Endothelial cell of umbilical vein (primary cell): Measurements from ENCODE around the gene ZNF319. TPM values are rescaled to one million over a fixed set of nuclear protein-coding genes. Genes with fewer than 3 reads are reported as not detected.
A peak's percentile ranks its signal among the peaks of the same experiment; 100 is the strongest.

Source experiments
- BruUV-seq: library from RNA; stranded (reverse); fragments of 400-500 nt; replicated peaks from 2 replicates; lab custom pipeline; 2021; lab: Mats Ljungman, UMichigan
- CTCF ChIA-PET: fragments of 300-600, 350-600 bp; sonication (Branson Sonifier 250); formaldehyde crosslinking; loops from one replicate; lab custom pipeline; 2021; ENCODE audit warnings: antibody characterized with exemption, inconsistent platforms; lab: Charles Lee
- POLR2A ChIA-PET: fragments of 300-600, 350-600 bp; sonication (Branson Sonifier 250); formaldehyde crosslinking; loops from one replicate; lab custom pipeline; 2021; ENCODE audit warnings: antibody characterized with exemption, inconsistent platforms; lab: Charles Lee
- DNase-seq: peaks from one replicate; pipeline ENCODE4 v3.0.0-alpha.2; 2011; ENCODE audit warnings: low read depth, low spot score
- FAIRE-seq: peaks from 2 replicates; lab custom pipeline; 2011; peaks lifted over from hg19 to GRCh38; lab: Jason Lieb, UNC
- H2AFZ ChIP-seq: 2 replicates; pipeline ENCODE4 v1.6.0; 2012; ENCODE audit warnings: low read depth, low read length, control low read depth, inconsistent platforms
- H3K27ac ChIP-seq: 2 replicates; pipeline ENCODE4 v1.5.1; 2011; ENCODE audit warnings: low read depth, mild to moderate bottlenecking, control low read depth, low read length, moderate library complexity; ENCODE audit not compliant: insufficient read depth
- H3K27me3 ChIP-seq, 2 experiments: 2 replicates each; pipeline versions ENCODE4 v1.6.0 to v1.6.1; 2011; ENCODE audit warnings: low read length in 2 of 2, mixed read lengths in 1 of 2; ENCODE audit not compliant: control insufficient read depth in 2 of 2, insufficient read depth in 2 of 2
- H3K36me3 ChIP-seq, 2 experiments: 2 replicates in 1 of 2; 3 replicates in 1 of 2; pipeline ENCODE4 v1.5.1; 2011; ENCODE audit warnings: low read length in 2 of 2, mild to moderate bottlenecking in 1 of 2, moderate library complexity in 1 of 2; ENCODE audit not compliant: control insufficient read depth in 2 of 2, insufficient read depth in 2 of 2; ENCODE audit errors: extremely low read depth in 1 of 2
- H3K4me1 ChIP-seq: 3 replicates; pipeline ENCODE4 v1.5.1; 2011; ENCODE audit warnings: mild to moderate bottlenecking, low read length; ENCODE audit not compliant: control insufficient read depth, insufficient read depth; ENCODE audit errors: extremely low read depth
- H3K4me2 ChIP-seq: 2 replicates; pipeline ENCODE4 v1.6.1; 2011; ENCODE audit warnings: low read length, control low read depth, mixed read lengths; ENCODE audit not compliant: insufficient read depth
- H3K4me3 ChIP-seq, 3 experiments: fragments of 200-600 bp in 1 of 3; sonication (generic), shearing (Covaris generic) in 1 of 3; replicated peaks in 1 of 3; 2 replicates each; pipeline ENCODE4 v1.5.1; 2011 to 2016; ENCODE audit warnings: control low read depth in 3 of 3, low read length in 3 of 3, mild to moderate bottlenecking in 2 of 3, inconsistent platforms in 1 of 3, low read depth in 1 of 3, moderate library complexity in 1 of 3; ENCODE audit not compliant: insufficient read depth in 1 of 3
- H3K79me2 ChIP-seq: 2 replicates; pipeline ENCODE4 v1.6.0; 2012; ENCODE audit warnings: low read length, inconsistent platforms; ENCODE audit not compliant: control insufficient read depth, insufficient read depth
- H3K9ac ChIP-seq: replicated peaks from 2 replicates; pipeline ENCODE3; 2011; ENCODE audit warnings: low read length, control low read depth; ENCODE audit not compliant: insufficient read depth; ENCODE audit errors: extremely low read depth
- H3K9me1 ChIP-seq: replicated peaks from 3 replicates; pipeline ENCODE4 v1.6.0; 2011; ENCODE audit warnings: mild to moderate bottlenecking, low read length; ENCODE audit not compliant: control insufficient read depth, insufficient read depth; ENCODE audit errors: extremely low read depth
- H3K9me3 ChIP-seq: replicated peaks from 2 replicates; pipeline ENCODE4 v1.5.1; 2012; ENCODE audit warnings: low read length, inconsistent platforms; ENCODE audit not compliant: control insufficient read depth, insufficient read depth
- H4K20me1 ChIP-seq: replicated peaks from 2 replicates; pipeline ENCODE3; 2011; ENCODE audit warnings: mild to moderate bottlenecking, low read length; ENCODE audit not compliant: control insufficient read depth, insufficient read depth; ENCODE audit errors: extremely low read depth
- EZH2 ChIP-seq: IDR thresholded peaks from 2 replicates; pipeline ENCODE4 v1.6.1; 2012; ENCODE audit warnings: borderline replicate concordance, low read depth, mild to moderate bottlenecking, moderate library complexity, low read length, inconsistent platforms; ENCODE audit not compliant: severe bottlenecking
- FOS ChIP-seq: IDR thresholded peaks from 2 replicates; pipeline ENCODE4 v1.6.1; 2011; ENCODE audit warnings: mild to moderate bottlenecking, low read length, moderate library complexity, borderline replicate concordance; ENCODE audit not compliant: insufficient read depth
- GATA2 ChIP-seq: IDR thresholded peaks from 2 replicates; pipeline ENCODE4 v1.7.0; 2011; ENCODE audit warnings: low read depth, mild to moderate bottlenecking, moderate library complexity, mixed read lengths, low read length; ENCODE audit not compliant: insufficient read length, insufficient read depth
- JUN ChIP-seq: IDR thresholded peaks from 2 replicates; pipeline ENCODE4 v1.6.1; 2011; ENCODE audit warnings: borderline replicate concordance, low read depth; ENCODE audit not compliant: insufficient read length, insufficient read depth
- MYC ChIP-seq: IDR thresholded peaks from one replicate; pipeline ENCODE4 v1.6.1; 2011; ENCODE audit warnings: mild to moderate bottlenecking, low read depth, low read length
- POLR2A ChIP-seq: IDR thresholded peaks from 2 replicates; pipeline ENCODE4 v1.6.1; 2012; ENCODE audit warnings: low read depth, mild to moderate bottlenecking, control low read depth, low read length
- POLR2AphosphoS5 ChIP-seq: IDR thresholded peaks from 2 replicates; pipeline ENCODE4 v1.6.1; 2012; ENCODE audit warnings: low read depth, mild to moderate bottlenecking, control low read depth, low read length, moderate library complexity; ENCODE audit not compliant: insufficient read depth
- dilution Hi-C: fragments of 300-500 bp; cut with MboI; formaldehyde crosslinking; loops from one replicate; pipeline ENCODE4 v1.15.0; 2019; ENCODE audit warnings: low sequenced_read_pairs; ENCODE audit not compliant: extremely low pct_ligation_motif_present
- intact Hi-C: fragments of 100-400 bp; cut with micrococcal nuclease; formaldehyde crosslinking; loops from one replicate; pipeline ENCODE4 v1.10.0; 2022
- polyA plus RNA-seq, 4 experiments: library from polyadenylated mRNA; depleted of rRNA in 3 of 4; stranded (reverse) in 3 of 4; unstranded in 1 of 4; fragments of >200 nt; gene quantifications; 2 replicates each; pipeline versions ENCODE4 v1.2.1 to v1.2.3, GENCODE V29; 2011 to 2012; ENCODE audit warnings: missing spikeins in 1 of 4
- total RNA-seq: library from RNA; stranded (reverse); gene quantifications from 2 replicates; pipeline ENCODE4 v1.2.3, GENCODE V29; 2021
- TF ChIP-seq, protein P1 (sequence below), 2 donors: IDR thresholded peaks; 1 replicate in 1 of 2; 2 replicates in 1 of 2; pipeline ENCODE4 v1.5.1; 2011; ENCODE audit warnings: low read length in 2 of 2, mild to moderate bottlenecking in 2 of 2, moderate library complexity in 2 of 2, control low read depth in 1 of 2, inconsistent platforms in 1 of 2, low read depth in 1 of 2; ENCODE audit not compliant: insufficient read depth in 1 of 2; ENCODE audit errors: extremely low read depth in 1 of 2
- TF ChIP-seq, protein P2 (sequence below): IDR thresholded peaks from 2 replicates; pipeline ENCODE4 v1.6.1; 2011; ENCODE audit not compliant: insufficient read depth, insufficient read length

The ZNF319 gene
- total and polyA plus RNA-seq, 2 donors (not counting 3 experiments of a cell fraction or from before 2014, with no cell fraction given), result 5.4 to 9.9 TPM

DNA sequence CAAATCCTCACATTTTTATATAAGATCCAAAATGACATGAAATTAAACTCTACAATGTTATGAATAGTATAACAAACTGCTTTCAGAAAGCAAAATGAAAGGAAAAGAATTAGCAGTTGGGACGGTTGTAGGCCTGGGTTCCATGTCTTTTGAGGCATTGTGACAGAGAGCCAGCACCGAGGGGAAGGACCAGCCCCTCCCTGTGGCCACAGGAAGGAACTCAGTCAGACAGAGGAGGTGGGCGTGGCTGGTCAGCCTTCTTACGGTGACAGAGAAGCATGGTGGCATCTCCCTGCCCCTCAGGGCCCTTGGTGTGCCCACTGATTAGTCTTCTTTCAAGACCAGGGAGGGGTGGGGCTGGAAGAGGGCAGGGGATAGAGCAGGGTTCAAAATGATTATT lies 5.7 kb downstream of the ZNF319 start:
- H3K27me3 ChIP-seq, result no peaks in the 10 kb centered on the region
- FAIRE-seq (peak; percentile 90), DNase-seq (no peak)
- H3K27ac ChIP-seq, result no peak overlapping the region
- H3K4me2 ChIP-seq, result no peak overlapping the region
- no peak overlapping the region for H3K9ac ChIP-seq
- H3K9me1 ChIP-seq, result no peaks in the 10 kb centered on the region
- CTCF ChIA-PET, result no interaction called here
- BruUV-seq, result no TSS peak
- H3K4me1 ChIP-seq, result peaks cover 17% of the 10 kb centered on the region
- dilution Hi-C loops (no loop called here), intact Hi-C loops (no loop called here)
- peaks cover 0 to 16% of the 10 kb centered on the region in 2 experiments for H3K36me3 ChIP-seq
- TF ChIP-seq, protein P1, sequence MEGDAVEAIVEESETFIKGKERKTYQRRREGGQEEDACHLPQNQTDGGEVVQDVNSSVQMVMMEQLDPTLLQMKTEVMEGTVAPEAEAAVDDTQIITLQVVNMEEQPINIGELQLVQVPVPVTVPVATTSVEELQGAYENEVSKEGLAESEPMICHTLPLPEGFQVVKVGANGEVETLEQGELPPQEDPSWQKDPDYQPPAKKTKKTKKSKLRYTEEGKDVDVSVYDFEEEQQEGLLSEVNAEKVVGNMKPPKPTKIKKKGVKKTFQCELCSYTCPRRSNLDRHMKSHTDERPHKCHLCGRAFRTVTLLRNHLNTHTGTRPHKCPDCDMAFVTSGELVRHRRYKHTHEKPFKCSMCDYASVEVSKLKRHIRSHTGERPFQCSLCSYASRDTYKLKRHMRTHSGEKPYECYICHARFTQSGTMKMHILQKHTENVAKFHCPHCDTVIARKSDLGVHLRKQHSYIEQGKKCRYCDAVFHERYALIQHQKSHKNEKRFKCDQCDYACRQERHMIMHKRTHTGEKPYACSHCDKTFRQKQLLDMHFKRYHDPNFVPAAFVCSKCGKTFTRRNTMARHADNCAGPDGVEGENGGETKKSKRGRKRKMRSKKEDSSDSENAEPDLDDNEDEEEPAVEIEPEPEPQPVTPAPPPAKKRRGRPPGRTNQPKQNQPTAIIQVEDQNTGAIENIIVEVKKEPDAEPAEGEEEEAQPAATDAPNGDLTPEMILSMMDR (IDR thresholded peaks at IDR 0.05; ENCODE audit: extremely low read depth in 1 of 2, insufficient read depth in 1 of 2, low read depth in 1 of 2, low read length in 2 of 2), result peak; percentile 19 to 49
- TF ChIP-seq EZH2, result no peak
- POLR2A ChIA-PET, result no interaction called here
- no peaks in the 10 kb centered on the region for H3K9me3 ChIP-seq
- H3K4me3 ChIP-seq, result no peak overlapping the region
- H4K20me1 ChIP-seq, result no peaks in the 10 kb centered on the region
- H2AFZ ChIP-seq, result no peak overlapping the region
- no peaks in the 10 kb centered on the region for H3K79me2 ChIP-seq

DNA sequence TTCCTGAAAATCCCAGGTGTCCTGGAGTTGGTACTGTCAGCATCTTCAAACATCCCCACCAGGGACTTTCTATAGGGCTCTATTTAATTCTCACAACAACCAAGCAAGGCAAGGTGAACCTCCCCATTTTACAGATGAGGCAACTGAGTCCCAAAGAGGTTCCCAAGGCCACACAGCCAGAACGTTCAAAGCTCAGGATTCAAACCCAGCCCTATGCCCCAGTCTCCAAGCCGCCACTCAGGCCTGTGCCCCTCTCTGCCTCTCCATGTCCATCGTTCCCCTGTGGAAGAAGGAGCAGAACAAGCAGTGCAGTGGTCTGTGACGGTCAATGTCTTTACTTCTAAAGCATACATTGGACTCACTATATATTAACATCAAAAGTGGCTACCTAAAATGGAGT lies 6.1 kb downstream of the ZNF319 start:
- no peak overlapping the region for H3K9ac ChIP-seq
- BruUV-seq, result no TSS peak
- no peaks in the 10 kb centered on the region for H3K9me1 ChIP-seq
- POLR2A ChIA-PET, result no interaction called here
- peaks cover 0 to 16% of the 10 kb centered on the region in 2 experiments for H3K36me3 ChIP-seq
- dilution Hi-C loops, result no loop called here
- H4K20me1 ChIP-seq, result no peaks in the 10 kb centered on the region
- CTCF ChIA-PET, result no interaction called here
- no peak overlapping the region for H3K27ac ChIP-seq
- no peak overlapping the region for H3K4me2 ChIP-seq
- DNase-seq (no peak), FAIRE-seq (no peak)
- H3K4me1 ChIP-seq, result peaks cover 13% of the 10 kb centered on the region
- H3K79me2 ChIP-seq, result no peaks in the 10 kb centered on the region
- TF ChIP-seq POLR2AphosphoS5 (no peak), JUN (no peak), MYC (no peak), POLR2A (no peak), GATA2 (no peak), FOS (no peak), EZH2 (no peak)
- TF ChIP-seq, protein P1 (IDR thresholded peaks at IDR 0.05; ENCODE audit: extremely low read depth in 1 of 2, insufficient read depth in 1 of 2, low read depth in 1 of 2, low read length in 2 of 2), result no peak
- TF ChIP-seq, protein P2, sequence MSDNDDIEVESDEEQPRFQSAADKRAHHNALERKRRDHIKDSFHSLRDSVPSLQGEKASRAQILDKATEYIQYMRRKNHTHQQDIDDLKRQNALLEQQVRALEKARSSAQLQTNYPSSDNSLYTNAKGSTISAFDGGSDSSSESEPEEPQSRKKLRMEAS, result no peak
- no peaks in the 10 kb centered on the region for H3K9me3 ChIP-seq
- H2AFZ ChIP-seq, result no peak overlapping the region
- intact Hi-C loops, result no loop called here
- H3K27me3 ChIP-seq, result no peaks in the 10 kb centered on the region
- H3K4me3 ChIP-seq, result no peak overlapping the region
